HepG2 (cell line): Measurements from ENCODE around the gene MYH9. TPM values are rescaled to one million over a fixed set of nuclear protein-coding genes. Genes with fewer than 3 reads are reported as not detected.

Source experiments
- ARNT2 ChIP-seq: sonication (generic); formaldehyde crosslinking; IDR thresholded peaks from 2 replicates; pipeline ENCODE4 v1.8.0; 2022; ENCODE audit warnings: mild to moderate bottlenecking, low read depth, missing genetic modification reagents, moderate library complexity
- ATF5 ChIP-seq: sonication (generic); formaldehyde crosslinking; IDR thresholded peaks from 2 replicates; pipeline ENCODE4 v1.4.0; 2020; ENCODE audit warnings: mild to moderate bottlenecking, low read depth, missing genetic modification reagents
- ATF7 ChIP-seq, 2 experiments: fragments of 450-650 bp in 1 of 2; sonication (generic) in 1 of 2; formaldehyde crosslinking in 1 of 2; IDR thresholded peaks; 2 replicates each; pipeline versions ENCODE4 v1.4.0 to v1.6.1; 2016 to 2020; ENCODE audit warnings: antibody characterized with exemption in 1 of 2, mild to moderate bottlenecking in 1 of 2, missing genetic modification reagents in 1 of 2
- FOXC1 ChIP-seq: sonication (generic); formaldehyde crosslinking; IDR thresholded peaks from 2 replicates; pipeline ENCODE4 v1.8.0; 2022; ENCODE audit warnings: mild to moderate bottlenecking, missing genetic modification reagents, borderline replicate concordance
- HDAC6 ChIP-seq: fragments of 200-600 bp; sonication (generic); IDR thresholded peaks from 2 replicates; pipeline ENCODE4 v1.7.0; 2017; ENCODE audit warnings: mild to moderate bottlenecking, antibody characterized with exemption, low read length, low read depth
- MAFK ChIP-seq, 2 experiments: IDR thresholded peaks in 1 of 2; conservative IDR thresholded peaks in 1 of 2; 2 replicates each; pipeline ENCODE4 v1.6.1; 2011; ENCODE audit warnings: improper control_type of control experiment in 2 of 2, low read length in 2 of 2
- MTA3 ChIP-seq: sonication (generic); formaldehyde crosslinking; IDR thresholded peaks from 2 replicates; pipeline ENCODE4 v1.4.0; 2020; ENCODE audit warnings: missing genetic modification reagents
- NKX3-1 ChIP-seq: sonication (generic); formaldehyde crosslinking; IDR thresholded peaks from 2 replicates; pipeline ENCODE4 v1.5.0; 2020; ENCODE audit warnings: missing genetic modification reagents
- NR2F6 ChIP-seq, 2 experiments: IDR thresholded peaks; 2 replicates each; pipeline ENCODE4 v1.6.1; 2016; ENCODE audit warnings: antibody characterized with exemption in 1 of 2, mild to moderate bottlenecking in 1 of 2
- ONECUT2 ChIP-seq: sonication (generic); formaldehyde crosslinking; IDR thresholded peaks from 2 replicates; pipeline ENCODE4 v1.4.0; 2020; ENCODE audit warnings: missing genetic modification reagents
- RXRA ChIP-seq: sonication (generic); formaldehyde crosslinking; IDR thresholded peaks from 2 replicates; pipeline ENCODE4 v1.5.1; 2020; ENCODE audit warnings: missing genetic modification reagents
- SKI ChIP-seq: fragments of 450-650 bp; IDR thresholded peaks from one replicate; pipeline ENCODE4 v1.6.1; 2018; ENCODE audit warnings: mild to moderate bottlenecking; ENCODE audit not compliant: partially characterized antibody
- ZBTB1 ChIP-seq: sonication (generic); formaldehyde crosslinking; IDR thresholded peaks from 2 replicates; pipeline ENCODE4 v1.4.0; 2020; ENCODE audit warnings: missing genetic modification reagents, borderline replicate concordance
- ZFP82 ChIP-seq: sonication (generic); formaldehyde crosslinking; IDR thresholded peaks from 2 replicates; pipeline ENCODE4 v1.5.1; 2020; ENCODE audit warnings: mild to moderate bottlenecking, missing genetic modification reagents, borderline replicate concordance
- ZNF136 ChIP-seq: sonication (generic); formaldehyde crosslinking; IDR thresholded peaks from 2 replicates; pipeline ENCODE4 v1.8.1; 2022; ENCODE audit warnings: low read depth, mild to moderate bottlenecking, moderate library complexity, missing genetic modification reagents
- ZNF354B ChIP-seq: sonication (generic); formaldehyde crosslinking; IDR thresholded peaks from 2 replicates; pipeline ENCODE4 v1.8.0; 2022; ENCODE audit warnings: mild to moderate bottlenecking, missing genetic modification reagents
- ZNF557 ChIP-seq: sonication (generic); formaldehyde crosslinking; IDR thresholded peaks from 2 replicates; pipeline ENCODE4 v1.4.0; 2020; ENCODE audit warnings: missing genetic modification reagents
- ZNF75D ChIP-seq: sonication (generic); formaldehyde crosslinking; IDR thresholded peaks from 2 replicates; pipeline ENCODE4 v1.8.1; 2023; ENCODE audit warnings: missing genetic modification reagents, mild to moderate bottlenecking, borderline replicate concordance
- polyA plus RNA-seq, 8 experiments: library from polyadenylated mRNA; depleted of rRNA in 3 of 8; stranded (reverse) in 7 of 8; unstranded in 1 of 8; fragments of >200 nt; fragmentation: Illumina TruSeq in 4 of 8; extraction: Trizol in 4 of 8; gene quantifications; 2 replicates each; pipeline versions ENCODE4 v1.2.1 to v1.2.3, GENCODE V29; 2011 to 2016; ENCODE audit warnings: low read depth in 4 of 8, missing spikeins in 1 of 8, mixed read lengths in 1 of 8; ENCODE audit not compliant: insufficient read depth in 1 of 8
- total RNA-seq, 5 experiments: library from RNA; depleted of rRNA; stranded (reverse); fragments of >200 nt; fragmentation: Illumina TruSeq; extraction: Trizol; gene quantifications; 2 replicates each; pipeline ENCODE4 v1.2.3, GENCODE V29; 2016; ENCODE audit warnings: low read depth in 1 of 5
- TF ChIP-seq, protein P1 (sequence below): sonication (generic); formaldehyde crosslinking; IDR thresholded peaks from 2 replicates; pipeline ENCODE4 v1.5.0; 2020; ENCODE audit warnings: mild to moderate bottlenecking, missing genetic modification reagents
- TF ChIP-seq, protein P2 (sequence below): IDR thresholded peaks from 2 replicates; pipeline ENCODE4 v1.6.1; 2016; ENCODE audit warnings: missing compliant biosample characterization, missing genetic modification reagents, borderline replicate concordance
- TF ChIP-seq, protein P3 (sequence below): sonication (generic); formaldehyde crosslinking; IDR thresholded peaks from 2 replicates; pipeline ENCODE4 v1.5.0; 2020; ENCODE audit warnings: mild to moderate bottlenecking, missing genetic modification reagents, borderline replicate concordance

The MYH9 gene
- total and polyA plus RNA-seq, 2 of the 13 experiments (the other 11 are each of a cell fraction or from before 2014, with no cell fraction given): 50.7 to 98.5 TPM

GRCh38 chr22:36343720-36344105, 44.1 kb downstream of the MYH9 start (continued):
- peak; percentile 57 for TF ChIP-seq NR2F6 (IDR thresholded peaks at IDR 0.05)
- TF ChIP-seq NR2F6 (CRISPR knock-in tag; IDR thresholded peaks at IDR 0.05): peak; percentile 81
- no peak for TF ChIP-seq ZBTB1 (CRISPR knock-in tag)
- no peak; the same call in 1 of the 2 replicates for TF ChIP-seq ZNF136
- TF ChIP-seq NKX3-1: no peak
- TF ChIP-seq ATF7 (IDR thresholded peaks at IDR 0.05): no peak
- no peak for TF ChIP-seq ATF7 (CRISPR knock-in tag; IDR thresholded peaks at IDR 0.05)
- peak; percentile 38 for TF ChIP-seq SKI
- TF ChIP-seq, protein P1, sequence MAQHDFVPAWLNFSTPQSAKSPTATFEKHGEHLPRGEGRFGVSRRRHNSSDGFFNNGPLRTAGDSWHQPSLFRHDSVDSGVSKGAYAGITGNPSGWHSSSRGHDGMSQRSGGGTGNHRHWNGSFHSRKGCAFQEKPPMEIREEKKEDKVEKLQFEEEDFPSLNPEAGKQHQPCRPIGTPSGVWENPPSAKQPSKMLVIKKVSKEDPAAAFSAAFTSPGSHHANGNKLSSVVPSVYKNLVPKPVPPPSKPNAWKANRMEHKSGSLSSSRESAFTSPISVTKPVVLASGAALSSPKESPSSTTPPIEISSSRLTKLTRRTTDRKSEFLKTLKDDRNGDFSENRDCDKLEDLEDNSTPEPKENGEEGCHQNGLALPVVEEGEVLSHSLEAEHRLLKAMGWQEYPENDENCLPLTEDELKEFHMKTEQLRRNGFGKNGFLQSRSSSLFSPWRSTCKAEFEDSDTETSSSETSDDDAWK (CRISPR knock-in tag): no peak
- peak; percentile 86 for TF ChIP-seq RXRA (CRISPR knock-in tag)
- TF ChIP-seq MTA3 (CRISPR knock-in tag): no peak
- no peak for TF ChIP-seq ZFP82
- no peak for TF ChIP-seq HDAC6
- no peak; the same call in 1 of the 2 replicates for TF ChIP-seq ARNT2 (CRISPR knock-in tag)
- TF ChIP-seq, protein P2, sequence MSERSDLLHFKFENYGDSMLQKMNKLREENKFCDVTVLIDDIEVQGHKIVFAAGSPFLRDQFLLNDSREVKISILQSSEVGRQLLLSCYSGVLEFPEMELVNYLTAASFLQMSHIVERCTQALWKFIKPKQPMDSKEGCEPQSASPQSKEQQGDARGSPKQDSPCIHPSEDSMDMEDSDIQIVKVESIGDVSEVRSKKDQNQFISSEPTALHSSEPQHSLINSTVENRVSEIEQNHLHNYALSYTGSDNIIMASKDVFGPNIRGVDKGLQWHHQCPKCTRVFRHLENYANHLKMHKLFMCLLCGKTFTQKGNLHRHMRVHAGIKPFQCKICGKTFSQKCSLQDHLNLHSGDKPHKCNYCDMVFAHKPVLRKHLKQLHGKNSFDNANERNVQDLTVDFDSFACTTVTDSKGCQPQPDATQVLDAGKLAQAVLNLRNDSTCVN (CRISPR knock-in tag): 0 out of 2 replicates have a peak, but pooled peaks have one; percentile 37
- TF ChIP-seq ATF5 (CRISPR knock-in tag): no peak
- no peak for TF ChIP-seq ZNF354B (CRISPR knock-in tag)
- TF ChIP-seq MAFK (conservative IDR thresholded peaks at IDR 0.05 in 1 of 2, IDR thresholded peaks at IDR 0.05 in 1 of 2; ENCODE audit: low read length in 2 of 2): no peak
- no peak for TF ChIP-seq ONECUT2
- TF ChIP-seq ZNF75D: no peak
- TF ChIP-seq FOXC1 (CRISPR knock-in tag): no peak
- no peak for TF ChIP-seq ZNF557 (CRISPR knock-in tag)
- TF ChIP-seq, protein P3, sequence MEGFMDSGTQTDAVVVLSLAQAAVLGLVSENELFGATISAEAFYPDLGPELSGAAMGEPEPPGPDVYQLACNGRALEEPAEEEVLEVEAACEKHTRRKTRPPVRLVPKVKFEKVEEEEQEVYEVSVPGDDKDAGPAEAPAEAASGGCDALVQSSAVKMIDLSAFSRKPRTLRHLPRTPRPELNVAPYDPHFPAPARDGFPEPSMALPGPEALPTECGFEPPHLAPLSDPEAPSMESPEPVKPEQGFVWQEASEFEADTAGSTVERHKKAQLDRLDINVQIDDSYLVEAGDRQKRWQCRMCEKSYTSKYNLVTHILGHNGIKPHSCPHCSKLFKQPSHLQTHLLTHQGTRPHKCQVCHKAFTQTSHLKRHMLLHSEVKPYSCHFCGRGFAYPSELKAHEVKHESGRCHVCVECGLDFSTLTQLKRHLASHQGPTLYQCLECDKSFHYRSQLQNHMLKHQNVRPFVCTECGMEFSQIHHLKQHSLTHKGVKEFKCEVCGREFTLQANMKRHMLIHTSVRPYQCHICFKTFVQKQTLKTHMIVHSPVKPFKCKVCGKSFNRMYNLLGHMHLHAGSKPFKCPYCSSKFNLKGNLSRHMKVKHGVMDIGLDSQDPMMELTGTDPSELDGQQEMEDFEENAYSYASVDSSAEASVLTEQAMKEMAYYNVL: peak; percentile 86; the same call in 1 of the 2 replicates
